Stimulated activated CD4-positive, alpha-beta T cell treated with anti-CD3 and anti-CD28 coated beads, Interleukin-1b, Interleukin-23, amount 100 ng/mL, for 24 hours (primary cell): ENCODE results near the gene ZXDC.

Experiments used
- DNase-seq, 4 experiments: peaks; one replicate each; pipeline ENCODE4 v3.0.0-alpha.2; 2020; ENCODE audit warnings: low read depth in 4 of 4, low spot score in 1 of 4

ZXDC gene

DNA sequence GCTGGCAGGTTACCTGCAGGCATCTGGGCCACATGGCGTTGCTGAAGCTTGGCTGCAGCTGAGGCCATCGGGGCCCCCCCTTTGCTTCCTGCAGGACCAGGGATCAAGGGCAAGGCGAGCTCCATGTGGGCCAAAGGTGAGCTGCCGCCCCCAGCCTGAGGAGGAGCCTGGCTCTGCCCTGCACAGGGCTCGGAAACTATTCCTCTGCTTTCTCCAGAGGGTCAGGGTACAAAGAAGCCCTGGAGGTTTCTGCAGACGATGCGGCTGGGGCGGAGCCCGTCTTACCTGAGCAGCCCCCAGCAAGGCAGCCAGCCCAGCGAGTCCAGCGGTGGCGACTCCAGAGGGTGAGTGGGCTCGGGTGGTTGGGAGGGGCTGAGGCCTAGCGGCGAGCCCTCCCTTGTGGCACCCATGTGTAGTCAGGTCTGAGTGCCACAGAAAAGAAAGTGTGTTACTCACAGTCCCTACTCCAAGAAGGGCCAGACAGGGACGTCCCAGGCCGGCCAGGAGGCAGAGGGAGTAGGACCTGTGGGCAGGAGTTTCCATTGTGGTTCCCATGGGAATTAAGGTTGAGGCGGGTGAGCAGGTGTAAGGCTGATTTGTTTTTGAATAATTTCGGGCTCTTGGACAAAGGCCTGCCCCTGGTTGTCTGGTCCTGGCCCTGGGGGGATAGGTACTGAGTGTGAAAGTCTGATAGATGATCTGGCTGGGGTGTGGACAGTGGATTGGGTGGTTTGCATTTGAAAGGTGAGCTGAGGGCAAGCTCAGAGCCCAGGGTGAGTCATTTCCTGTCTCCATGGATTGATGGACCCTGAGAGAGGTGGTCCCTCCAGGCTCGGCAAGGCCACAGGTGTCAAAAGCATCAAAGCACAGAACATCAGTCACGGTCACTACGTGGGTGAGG is 55.6 kb downstream of the ZXDC start:
- no peak for DNase-seq

DNA sequence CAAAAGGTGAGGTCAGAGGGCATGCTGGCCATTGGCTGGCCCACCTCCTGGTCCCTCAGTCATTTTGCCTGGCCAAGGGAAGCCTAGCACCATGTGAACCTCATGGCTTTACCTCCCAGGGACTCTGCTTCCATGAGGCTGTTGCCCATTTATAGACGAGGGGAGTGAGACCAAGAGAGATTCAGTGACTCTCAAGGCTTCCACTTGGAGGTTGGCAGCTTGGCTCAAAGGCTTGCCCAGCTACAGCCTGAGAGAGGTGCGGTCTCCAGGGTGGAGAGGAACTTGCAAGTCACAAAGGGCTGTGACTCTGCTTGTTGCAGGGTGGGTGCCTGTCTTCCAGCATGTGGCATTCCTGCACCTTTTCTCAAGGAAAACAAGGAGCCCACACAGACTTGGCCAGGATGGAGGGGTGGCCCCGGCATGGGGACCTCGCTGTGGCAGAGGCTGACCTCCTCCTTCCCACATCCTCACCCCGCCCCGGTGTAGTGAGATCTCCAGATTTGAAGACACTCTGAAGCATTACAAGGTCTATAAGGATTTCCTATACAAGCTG is 56.5 kb downstream of the ZXDC start:
- no peak for DNase-seq

DNA sequence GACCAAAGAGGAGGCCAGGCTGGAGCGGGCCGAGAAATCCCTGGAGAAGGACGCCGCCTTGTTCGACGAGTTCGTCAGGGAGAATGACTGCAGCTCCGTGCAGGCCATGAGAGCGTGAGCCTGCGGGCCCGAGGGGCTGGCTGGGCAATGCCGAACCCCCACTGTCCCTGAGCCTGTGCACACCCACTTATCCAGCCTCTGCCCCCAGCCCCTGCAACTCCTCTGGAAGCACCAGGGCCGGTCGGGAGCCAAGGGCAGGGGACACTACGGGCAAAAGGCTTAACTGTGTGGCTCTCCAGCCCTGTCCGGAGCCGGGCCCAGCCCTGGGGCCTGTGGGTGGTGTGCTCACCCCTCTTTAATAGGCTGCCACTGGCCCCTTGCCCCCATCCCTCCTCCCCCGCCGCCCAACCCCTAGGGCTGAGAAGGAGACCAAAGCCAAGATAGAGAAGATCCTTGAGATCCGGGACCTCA is 57.0 kb downstream of the ZXDC start:
- no peak for DNase-seq

DNA sequence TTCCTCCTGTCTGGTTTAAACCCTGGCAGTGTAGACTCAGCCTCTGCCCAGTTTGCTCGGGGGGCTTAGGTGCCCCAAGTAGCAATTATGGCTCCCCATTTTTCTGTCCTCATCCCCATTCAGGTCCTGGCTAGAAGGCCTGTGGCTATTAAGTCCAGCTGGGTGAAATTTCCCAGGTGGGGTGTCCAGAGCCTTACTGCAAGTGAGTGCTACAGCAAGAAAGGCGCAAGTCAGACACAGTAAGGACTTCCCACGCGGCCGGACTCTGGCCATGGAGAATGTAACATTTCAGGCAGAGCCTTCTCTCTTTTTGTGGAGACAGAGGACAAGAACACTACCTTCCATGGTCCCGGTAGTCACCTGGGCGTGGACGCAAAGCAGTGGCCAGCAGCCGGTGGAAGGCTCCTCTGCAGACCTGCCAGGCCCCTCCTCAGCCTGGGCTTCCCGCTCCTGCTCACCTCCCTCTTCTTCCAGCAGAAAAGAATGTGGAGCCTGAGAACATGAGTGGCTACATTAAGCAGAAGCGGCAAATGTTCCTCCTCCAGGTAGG is 57.6 kb downstream of the ZXDC start:
- DNase-seq = no peak

DNA sequence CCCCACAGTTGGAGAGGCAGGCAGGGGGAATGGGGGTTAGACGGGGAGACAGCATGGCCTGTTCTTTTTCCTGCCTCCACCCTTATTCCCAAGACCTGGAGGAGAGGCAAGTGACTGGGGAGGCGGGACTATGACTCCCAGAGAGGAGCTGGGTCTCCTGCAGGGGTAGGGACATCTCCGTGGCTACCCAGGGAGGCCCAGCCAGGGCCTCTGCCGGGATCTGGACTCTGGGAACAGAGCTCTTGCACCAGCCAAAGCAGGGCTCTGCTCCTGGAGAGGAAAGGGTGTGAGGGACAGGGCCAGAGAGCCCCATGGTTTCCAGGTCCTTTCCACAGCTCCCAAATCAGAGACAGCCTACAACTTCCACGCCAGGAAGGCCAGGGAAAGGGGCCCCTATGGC is 58.2 kb downstream of the ZXDC start:
- no peak for DNase-seq

DNA sequence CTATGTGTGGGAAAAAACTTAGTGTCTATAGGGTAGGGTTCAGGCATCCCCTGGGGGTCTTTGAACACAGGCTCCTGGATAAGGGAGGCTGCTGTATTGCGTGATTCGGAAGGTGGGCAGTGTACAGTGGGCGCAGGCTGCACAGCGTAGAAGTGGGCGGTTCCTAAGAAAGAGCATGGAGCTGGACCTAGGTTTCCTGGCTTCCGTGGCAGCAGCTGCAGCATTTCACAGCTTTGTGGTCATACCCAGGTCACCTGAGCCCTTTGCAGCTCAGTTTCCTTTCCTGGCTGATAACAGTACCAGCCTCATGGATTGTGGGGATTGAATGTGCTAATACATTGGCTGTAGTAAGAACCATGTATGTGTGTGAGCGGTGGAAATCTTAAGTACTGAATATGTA is 58.7 kb downstream of the ZXDC start:
- no peak for DNase-seq

DNA sequence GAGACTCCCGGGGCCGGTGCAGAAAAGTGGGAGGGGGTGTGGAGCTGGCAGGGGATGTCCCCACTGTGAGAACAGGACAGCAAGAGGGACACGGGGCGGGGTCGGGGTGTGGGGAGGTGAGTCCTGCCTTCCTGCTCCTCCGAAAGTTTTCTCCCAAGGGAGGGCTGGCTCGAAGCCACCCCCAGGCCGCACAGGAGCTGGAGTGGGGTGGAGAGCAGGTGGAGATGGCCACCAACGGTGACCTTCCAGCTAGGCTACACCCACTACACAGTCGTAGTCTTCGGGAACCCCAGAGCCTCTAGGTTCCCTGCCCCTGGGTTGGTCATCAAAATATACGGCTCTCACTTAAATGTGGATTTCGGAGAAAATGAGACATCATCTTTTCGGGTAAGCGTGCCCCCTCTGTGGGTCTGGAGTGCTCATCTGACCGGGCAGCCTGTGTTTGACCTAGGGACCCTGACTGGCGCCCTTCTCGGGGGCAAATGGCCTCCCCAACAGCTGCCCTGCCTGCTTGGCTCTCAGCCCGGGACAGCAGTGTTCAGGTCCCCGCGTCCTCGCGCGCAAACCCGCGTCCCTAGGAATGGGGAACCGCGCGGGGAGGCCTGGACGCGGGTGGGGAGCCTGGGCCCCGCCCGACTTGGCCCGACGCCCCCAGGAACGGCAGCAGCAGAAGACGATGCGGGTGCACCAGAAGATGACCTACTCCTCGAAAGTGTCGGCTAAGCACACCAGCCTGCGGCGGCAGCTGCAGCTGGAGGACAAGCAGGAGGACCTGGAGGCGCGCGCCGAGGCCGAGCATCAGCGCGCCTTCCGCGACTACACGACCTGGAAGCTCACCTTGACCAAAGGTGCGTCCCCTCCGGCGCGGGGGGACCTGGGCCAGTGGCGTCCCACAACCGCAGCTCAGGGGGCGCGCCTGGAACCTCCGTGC is 59.8 kb downstream of the ZXDC start:
- DNase-seq = no peak

DNA sequence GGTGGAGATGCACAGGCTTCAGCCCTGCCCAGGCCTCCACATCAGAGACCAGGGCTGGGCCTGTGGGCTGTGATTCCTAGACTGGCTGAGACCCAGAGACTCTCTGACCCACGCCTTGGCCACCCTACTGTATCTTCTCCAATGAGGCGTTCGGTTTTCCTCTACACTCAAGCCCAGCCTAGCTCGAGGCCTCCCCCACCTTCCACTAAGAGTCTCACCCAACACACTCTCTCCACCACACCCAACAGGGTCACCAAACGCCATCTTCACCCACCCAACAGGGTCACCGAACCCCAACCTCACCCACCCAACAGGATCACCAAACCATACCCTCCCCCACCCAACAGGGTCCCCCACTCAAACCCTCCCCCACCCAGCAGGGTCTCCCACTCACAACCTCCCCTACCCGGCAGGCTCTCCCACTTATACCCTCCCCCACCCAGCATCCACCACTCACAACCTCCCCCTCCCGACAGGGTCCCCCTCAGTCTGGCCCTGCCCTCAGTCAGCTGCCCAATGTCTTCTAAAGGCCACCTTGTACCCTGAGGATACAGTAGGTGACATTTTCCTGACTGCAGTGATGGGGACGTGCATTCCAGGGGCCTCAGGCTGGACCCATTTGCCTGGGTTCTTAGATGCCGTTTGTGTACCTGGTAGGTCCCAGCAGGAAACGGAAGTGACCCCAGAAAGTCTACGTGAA is 60.6 kb downstream of the ZXDC start:
- DNase-seq = no peak

DNA sequence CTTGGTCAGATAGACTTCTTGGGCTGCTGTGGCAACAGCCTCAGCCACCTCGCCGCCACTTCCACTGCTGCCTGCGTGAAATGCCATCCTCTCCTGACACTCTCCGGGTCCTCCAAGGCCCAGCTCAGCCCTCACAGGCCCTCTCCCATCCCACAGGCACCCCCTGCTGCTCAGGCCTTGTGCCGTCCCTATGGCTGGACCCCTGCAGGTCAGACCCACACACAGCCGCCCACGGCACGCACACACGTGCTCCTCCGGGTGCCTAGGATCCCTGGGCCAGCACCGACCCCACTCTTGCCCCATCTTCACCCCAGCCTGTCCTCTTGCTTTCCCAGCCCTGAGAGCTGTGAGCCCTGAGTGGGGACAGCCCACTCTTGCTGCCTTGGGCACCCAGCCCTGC is 61.3 kb downstream of the ZXDC start:
- no peak for DNase-seq

DNA sequence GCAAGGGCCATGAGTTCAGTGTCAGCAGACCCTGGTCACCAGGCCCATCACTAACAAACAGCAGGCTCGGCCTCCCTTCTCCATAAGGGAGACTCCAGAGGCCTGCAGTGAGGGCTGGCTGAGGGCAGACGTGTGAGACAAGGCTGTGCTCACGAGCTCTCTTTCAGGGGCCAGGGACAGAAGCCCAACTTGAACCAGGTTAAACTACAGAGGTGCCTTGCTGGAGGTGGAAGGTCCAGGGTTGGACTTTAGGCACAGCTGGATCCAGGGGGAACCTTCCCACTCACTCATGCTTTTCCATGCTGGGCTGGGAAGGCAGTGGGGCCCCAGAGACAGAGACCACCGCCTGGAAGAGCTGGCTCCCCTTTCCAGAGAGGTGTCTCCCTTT is 62.0 kb downstream of the ZXDC start:
- DNase-seq = no peak

DNA sequence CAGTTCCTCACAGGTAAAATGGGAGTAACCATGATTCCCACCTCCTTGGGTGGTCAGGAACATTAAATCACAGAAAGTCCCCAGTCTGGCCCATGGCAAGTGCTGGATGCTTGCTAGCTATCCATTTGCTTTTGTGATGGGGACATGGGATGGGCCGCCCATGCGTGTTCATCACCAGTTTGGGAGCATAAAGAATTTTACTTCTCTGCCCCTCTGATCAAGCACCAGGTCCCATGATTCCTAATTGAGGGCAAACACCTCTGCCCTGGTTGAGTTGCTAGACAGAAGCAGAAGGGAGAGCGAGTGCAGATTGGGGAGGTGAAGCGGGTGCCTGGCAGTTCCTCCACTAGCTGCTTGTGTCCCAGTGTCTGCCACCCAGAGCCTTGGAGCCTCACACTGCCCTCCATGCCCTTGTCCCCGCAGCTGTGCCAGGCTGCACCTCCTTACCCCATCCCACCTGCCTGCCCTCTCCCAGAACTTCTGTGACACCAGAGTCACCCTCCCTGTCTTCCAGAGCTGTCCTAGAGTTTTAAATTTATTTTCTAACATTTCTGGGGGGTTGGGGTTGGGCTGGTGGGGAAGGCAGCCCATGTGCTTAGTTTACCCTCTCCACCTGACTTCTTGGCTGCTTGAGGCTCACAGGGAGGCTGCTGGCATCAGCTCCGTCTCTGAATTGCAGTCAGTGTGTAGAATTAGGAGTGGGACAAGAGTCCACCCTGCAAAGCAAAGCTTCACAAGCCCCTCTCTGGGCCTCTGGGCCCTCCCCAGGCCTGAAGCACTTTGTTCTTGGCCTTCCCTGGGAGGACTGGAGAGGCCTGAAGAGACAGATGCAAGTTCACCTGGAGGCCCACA is 62.6 kb downstream of the ZXDC start:
- no peak for DNase-seq

DNA sequence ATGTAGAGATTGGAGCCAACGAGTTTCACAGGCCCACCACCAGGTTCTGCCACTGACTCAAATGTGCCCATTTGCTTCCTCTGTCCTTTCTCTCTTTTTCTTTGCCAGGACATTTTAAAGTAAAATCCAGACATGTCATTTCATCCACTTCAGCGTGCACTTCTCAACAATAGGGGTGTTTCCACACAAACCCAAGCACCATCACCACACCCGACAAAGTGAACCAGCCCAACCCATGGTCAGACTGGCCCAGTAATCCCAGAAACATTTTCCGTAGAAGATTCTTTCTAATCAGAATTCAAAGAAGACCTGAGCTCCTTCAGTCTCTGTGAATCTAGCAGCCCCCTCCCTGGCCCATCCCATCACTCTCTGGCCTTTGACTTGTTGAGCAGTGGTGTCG is 67.6 kb downstream of the ZXDC start:
- no peak for DNase-seq

DNA sequence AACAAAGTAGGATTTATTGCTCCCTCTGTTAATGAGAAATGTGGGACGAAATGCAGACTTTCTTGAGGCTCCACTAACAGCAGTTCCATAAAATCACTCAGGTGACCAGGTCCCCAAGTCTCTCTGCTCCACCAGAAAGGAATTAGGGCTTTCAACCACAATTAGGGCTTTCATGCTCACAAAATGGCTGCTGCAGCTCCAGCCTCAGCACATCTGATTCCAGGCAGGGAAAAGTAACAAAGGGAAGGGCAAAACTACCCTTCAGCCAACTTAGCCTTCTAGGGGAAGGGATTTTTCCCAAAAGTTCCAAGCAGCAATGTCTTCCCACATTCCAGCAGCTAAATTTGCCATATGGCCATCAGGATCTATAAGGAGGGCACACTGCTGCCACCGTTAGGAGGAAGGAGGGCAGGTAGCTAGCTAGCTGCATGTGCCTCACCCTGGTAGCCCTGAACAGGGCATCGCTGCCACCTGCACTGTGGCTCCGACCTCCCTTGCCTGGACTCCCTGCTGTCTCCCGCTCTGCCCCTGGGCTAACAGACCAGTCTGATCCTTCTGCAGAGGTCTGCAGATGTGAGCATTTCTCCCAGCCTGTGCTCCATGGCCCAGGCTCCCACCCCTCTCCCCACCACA is 68.2 kb downstream of the ZXDC start:
- DNase-seq = no peak

DNA sequence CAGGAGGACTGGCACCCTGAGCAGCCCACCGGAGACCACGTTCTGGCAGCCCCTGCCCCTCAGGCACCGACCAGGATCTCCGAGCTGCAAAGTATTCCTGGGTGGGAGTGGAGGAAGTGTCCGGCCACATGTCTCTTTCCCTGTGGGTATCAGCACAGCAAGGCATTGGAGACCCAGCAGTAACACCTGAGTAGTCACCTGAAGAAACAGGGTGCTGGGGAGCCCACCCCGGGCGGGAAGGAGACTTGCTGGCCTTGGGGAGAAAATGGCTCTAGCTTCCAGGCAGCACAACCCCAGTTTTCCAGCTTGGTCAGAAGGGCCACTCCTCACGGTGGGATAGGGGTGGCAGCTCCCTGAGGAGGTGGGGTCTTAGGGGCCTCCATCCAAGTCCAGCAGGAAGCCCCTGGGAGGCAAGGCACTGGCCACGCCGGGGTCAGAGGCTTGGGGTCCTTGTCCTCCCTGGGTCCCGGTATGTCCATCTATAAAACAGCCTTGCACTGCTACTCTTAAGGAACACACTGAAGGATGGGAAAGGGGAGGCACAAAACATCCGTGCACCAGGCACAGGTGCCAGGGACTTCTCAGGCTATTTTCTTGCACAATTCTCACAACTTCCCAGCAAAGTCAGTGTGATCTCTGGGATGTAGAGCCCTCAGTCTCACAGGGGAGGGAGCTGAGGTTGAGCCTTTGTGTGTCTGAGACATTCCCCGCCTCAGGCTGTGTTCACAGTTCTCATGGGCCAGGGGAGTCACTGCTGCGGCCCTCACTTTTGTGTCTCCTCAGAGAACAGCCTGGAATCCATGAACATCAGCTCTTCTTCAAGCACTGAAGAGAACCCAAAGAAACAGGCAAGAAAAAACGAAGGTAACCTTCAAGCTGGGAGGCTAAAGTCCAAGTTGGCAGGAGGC is 69.0 kb downstream of the ZXDC start:
- no peak for DNase-seq

DNA sequence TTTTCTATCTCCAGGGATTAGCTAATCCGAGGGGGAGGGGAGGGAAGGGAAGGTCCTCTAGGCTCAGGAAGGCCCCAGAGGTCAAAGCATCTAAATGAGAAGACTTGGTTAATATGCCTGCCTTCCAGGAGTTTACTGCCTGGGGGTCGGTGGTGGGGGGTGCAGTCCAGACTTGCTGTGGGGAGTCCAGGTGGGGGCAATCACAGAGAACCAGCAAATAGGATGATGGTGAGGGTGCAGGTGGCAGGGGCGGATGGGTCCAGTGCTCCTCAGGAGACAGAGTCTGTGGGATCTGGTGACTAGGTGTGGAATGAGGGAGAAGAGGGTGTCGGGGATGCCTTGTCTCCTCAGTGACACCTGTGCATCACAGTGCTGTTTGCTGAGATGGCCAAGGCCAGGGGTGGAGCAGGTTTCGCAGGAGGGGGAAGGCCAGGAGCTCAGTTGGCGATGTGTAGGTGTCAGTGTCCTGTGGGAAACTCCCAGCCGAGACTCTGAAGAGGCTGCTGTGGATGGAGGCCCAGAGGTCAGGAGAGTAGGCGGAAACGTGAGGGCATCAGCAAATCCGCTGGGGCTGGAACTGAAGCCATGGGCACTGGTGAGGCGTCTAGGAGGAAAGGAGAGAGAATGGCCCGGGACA is 72.9 kb downstream of the ZXDC start:
- no peak for DNase-seq

DNA sequence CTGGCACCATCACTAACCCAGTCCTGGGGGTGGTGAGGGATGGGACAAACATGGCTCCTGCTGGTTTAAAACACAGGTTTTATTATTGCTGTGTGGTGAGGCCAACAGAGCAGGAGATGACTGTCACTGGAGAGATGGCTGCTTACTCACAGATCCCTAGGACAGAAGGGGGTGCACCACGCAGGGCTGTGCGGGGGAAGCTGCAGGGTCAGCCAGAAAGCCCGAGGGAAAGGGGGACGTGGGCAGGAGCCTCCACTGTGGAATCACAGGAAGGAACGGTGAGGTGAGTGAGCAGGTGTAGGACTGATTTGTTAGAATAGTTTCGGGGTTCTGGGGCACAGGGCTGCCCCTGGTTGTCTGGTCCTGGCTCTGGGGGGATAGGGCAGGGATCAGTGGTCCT is 73.5 kb downstream of the ZXDC start:
- no peak for DNase-seq

DNA sequence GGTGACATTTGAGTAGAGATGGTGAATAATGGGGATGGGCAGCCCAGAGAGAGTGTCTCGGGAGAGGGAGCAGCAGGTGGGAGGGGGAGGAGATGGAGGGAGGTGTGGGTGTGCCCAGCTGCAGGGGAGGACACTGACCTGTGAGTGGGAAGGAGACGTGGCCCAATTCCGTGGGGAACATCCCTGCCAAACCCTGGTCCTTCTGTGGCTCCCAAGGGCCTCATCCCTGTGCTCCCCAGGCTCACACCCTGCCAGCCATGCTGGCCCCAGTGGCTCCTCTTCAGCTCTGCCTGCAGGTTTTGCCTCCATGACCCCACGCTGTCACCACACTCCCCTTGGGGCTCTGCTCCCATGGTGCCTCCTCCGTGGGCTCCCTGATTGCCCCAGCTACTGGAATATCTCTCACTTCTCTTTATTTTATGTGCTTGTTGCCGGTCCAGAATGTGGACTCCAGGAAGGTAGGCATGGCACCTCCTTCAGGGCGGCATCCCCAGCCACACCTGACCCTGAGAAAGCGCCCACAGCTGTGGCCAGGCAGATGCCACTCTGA is 74.0 kb downstream of the ZXDC start:
- no peak for DNase-seq

DNA sequence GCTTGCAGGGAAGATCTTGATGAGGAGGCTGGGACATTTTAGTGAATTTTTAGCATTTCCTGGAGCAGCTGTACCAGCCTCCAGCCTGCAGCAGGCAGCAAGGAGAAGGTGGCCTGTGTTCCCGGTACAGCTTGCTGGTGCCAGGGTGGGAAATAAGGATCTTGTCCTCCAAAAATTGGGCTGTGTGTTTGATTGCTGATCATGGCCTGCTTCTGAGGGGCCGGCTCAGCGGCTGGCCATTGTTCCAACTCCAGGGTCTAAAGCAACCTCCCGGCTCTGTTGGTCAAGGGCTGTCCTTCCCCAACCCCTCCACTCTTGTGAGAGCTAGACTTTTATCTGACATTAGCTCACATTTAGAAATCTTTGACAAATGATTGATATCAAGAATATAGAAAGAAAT is 75.9 kb downstream of the ZXDC start:
- no peak for DNase-seq
